NCI-H187 (cell line): Measurements from ENCODE around the gene IGSF21.
A peak's percentile ranks its signal among the peaks of the same experiment; 100 is the strongest.

ENCODE experiments used
- DNase-seq, 2 experiments: peaks; one replicate each; lab custom pipeline; 2025; lab: John Stamatoyannopoulos, UW

The IGSF21 gene

DNA sequence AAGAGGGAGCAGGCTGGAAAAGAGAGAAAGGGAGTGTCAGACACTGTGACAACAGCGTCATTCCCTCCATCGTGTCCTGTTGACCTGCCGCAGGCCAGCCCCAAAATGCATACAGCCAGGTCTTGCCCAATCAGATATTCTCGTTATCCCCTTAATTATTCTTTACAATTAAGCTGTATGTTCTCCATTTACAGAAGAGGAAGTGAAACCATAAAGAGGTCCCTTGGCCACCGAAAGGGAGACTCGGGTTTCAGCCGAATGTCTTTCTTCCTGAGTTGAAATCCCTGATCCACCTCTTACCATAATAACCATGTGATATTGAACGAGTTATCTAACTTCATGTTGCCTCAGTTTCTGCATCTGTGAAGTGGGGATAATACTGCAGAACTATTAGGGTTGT is 70.5 kb downstream of the IGSF21 start:
- DNase-seq = no peak

DNA sequence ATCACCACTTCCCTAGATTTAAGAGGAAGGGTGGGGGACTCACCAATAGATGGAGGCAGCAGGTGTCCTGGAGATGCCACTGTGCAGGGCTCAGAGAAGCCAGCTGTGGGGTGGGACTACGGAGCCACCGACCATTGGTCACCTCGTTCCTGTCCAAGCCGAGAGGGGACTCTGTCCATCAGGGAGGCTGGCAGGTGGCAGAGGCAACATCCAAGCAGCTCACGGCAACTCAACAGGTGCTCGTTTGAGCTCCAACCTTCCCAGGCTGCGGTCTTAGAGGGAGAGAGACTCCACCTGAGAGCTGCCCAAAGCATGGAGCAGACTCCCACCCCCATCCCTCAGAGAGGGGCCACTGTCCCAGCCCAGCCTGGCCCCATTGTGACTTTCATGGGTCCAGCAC is 71.4 kb downstream of the IGSF21 start:
- no peak for DNase-seq

DNA sequence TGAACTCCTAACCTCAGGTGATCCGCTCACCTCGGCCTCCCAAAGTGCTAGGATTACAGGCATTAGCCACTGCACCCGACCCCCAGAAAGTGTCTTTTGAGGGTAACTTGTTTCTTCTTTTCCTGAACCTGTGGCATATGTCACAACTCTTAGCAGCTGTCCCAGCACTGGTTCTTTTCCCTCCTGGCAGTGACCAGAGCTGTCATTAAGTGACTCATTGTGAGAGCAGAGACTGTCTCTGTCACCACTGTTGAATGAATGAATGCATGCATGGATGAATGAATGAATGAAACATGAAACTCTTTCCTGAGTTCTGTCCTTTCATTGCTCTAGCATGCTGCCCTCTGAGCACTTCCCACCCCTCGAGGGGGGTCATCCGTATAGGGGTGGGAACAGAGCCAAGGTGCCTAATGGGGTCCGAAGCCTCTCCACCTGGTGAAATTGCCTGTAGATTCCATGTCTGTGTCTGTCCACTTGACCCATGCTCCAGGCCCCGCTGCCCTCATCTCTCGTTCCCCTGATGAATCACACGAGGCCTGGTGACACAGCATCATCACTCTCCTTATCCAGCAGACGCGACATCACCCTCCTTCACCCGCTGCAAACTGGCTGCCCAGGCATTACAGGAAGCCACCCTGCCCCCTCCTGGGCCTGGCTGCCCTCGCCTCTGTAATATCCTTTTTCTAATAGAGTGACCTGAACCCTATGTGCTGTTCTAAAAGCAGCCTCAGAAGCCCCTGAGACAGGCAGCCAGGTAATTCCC is 75.0 kb downstream of the IGSF21 start:
- no peak for DNase-seq

DNA sequence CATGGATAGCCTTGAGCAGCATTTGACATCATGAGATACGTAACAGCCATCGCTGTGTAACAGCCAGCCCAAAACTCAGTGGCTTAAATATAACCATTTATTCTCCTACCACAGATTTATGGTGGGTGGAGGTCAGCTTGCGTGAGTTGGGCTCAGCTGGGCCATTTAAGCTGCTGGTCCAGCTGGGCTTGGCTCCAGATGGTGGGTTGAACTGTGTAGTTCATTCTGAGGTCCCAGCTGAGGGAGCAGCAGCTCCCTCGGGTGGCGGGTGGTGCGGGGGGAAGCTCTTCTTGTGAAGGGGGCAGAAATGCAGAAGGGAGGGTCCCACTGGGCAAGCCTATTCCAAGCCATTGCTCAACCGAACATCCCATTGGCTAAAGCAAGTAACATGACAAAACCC is 75.9 kb downstream of the IGSF21 start:
- DNase-seq = no peak

DNA sequence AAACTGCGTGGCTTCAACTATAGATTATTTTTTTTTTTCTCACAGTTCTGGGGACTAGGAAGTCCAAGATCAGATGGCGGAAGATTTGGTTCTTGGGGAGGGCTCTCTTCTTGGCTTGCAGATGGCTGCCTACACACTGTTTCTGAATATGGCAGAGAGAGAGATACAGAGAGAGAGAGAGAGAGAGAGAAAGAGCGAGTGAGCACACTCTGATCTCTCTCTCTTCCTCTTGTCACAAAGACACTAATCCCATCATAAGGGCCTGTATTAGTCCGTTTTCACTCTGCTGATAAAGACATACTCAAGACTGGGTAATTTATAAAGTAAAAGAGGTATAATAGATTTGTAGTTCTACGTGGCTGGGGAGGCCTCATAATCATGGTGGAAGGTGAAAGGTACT is 79.5 kb downstream of the IGSF21 start:
- no peak for DNase-seq

DNA sequence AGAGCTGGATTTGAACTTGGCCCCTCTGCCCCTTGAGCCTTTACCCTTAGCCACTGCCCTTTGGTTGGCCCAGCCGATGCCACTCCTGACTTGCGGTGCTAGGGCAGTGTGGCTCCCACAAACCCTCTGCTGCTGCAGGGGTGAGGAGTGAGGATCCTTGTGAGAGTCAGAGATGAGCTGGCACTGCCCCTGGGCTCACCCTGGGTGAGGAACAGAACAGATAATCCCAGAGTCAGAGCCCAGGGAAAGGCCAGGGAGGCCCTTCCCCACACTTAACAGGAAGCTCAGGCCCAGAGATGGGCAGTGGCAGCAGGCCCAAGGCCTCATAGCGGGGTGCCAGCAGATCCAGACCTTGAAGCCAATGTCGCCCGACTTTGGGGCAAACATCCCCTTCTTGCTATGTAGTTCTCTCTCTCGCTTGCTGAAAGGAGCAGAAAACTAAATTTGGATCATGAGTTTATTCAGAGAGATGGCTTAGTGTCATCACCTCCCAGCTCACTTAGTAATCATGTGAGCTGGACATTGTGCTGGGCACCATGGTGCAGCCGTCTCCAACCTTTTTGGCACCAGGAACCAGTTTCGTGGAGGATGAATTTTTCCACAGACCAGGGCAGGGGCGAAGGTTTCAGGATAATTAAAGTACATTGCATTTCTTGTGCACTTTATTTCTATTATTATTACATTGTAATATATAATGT is 81.4 kb downstream of the IGSF21 start:
- DNase-seq = no peak

DNA sequence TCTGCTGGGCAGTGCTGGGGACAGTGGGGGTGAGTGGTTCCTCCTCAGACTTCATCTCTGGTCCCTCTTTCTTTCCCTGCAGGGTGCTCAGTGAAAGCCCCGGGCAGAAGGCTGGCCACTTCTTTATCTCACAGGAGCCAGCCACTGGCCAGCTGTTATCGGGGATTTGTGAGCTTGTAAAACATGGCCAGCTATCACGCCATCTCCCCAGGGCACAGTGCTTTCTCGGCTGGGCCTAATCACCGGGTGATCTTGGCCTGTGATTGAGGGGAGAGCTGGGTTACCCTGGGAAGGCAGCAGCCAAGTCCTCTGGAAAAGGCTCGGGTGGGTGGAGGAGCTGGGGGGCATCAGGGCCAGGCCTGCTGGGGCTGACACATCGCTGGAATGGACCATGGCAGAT is 83.0 kb downstream of the IGSF21 start:
- DNase-seq = no peak

DNA sequence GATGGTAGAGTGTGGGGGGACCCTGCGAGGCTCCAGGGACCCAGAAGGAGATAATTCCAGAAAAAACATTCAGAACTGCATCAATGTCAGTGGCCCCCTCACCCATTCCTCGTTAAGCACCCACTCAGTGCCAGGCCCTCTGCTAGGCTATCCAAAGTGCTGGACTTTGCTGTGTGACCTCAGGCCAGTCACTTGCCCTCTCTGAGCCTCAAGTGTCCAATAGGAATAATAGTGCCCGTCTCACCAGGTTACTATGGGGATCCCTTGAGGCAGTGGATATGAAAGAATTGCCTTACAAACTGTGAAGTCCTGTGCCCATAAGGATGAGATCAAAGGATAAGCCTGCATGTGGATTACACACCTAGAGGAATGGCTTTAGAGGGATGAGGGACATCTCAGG is 83.4 kb downstream of the IGSF21 start:
- no peak for DNase-seq

DNA sequence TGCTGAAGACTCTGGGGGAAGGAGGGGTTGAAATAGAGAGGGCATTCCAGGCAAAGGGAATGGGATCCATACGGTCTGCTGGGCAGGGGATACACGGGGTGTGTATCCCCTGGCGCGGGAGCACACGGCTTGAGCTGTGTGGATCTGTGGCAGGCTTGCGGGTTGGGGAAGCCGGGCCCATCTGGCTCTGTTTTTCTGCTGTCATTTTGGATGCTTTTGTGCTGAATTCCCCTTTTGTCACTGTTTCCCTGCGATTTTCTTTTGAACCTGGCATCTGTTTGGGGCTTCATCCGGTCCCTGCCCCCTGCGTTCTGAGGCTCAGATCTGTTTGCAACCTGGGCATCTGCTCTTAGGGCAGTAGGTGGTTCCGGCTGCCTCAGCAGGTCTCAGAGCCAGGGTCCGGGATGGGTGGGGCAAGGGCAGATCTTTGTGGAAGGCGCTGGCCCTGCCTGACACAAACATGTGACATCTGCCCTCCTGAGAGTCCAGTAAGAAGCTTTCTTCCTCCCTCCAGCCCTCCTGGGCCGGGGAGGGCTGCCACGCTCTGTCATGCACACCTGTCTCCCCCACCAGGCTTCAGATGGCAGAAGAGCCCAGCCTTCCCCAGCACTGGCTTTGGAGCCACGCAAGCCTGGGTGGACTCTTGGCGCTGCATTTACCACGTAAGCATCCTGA is 84.0 kb downstream of the IGSF21 start:
- no peak for DNase-seq

DNA sequence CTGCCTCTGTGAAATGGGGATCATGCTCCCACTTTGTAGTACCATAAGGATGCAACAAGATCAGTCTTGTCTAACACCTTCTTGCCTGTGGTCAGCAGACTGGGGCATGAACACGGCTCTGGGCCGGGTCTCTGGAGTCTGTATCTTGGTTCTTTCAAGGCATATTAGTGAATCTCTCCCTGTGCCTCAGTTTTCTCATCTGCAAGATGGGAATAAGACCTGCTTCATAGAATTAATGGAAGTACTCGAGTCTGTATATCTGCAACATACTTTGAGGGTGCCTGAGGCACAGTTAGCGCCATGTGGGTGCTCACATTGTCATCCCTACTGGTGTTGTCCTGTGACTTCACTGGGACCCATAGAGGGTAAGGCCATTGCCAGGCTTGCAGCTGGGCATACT is 84.6 kb downstream of the IGSF21 start:
- no peak for DNase-seq

DNA sequence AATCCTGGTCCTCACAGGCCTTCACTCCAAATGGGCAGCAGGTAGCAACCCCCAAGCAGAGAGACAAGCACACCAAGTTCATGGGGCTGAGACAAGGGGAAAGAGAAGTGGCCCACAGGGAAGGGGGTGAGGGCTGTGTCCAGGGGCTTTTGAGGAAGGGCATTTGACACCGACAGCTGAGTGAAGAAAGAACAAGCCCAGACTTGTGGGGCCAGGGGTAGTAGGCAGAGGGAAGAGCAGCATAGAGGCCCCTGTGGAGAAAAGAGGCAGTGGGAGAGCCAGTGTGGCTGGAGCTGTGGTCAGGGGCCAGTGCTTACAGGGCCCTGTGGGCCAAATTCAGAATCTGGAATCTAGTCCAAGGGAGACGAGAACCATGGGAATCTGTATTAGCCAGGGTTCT is 85.4 kb downstream of the IGSF21 start:
- DNase-seq = no peak

DNA sequence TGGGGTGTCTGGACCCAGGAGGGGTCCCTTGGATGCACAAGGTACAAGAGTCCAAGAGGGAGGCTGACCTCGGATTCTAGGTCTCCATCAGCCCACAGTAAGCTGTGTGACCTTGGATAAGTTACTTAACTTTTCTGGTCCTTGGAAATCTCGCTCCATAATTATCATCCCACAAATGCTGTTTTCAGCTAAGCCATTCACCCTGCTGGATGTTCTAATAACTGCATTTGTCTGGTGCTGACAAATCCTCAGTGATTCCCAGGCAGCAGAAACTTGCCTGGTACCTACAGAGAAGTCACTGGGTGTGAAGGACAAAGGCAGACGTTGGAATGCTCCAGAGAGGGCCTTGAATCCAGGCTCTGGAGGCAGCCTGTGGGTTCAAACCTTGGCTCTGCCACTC is 89.7 kb downstream of the IGSF21 start:
- no peak for DNase-seq

DNA sequence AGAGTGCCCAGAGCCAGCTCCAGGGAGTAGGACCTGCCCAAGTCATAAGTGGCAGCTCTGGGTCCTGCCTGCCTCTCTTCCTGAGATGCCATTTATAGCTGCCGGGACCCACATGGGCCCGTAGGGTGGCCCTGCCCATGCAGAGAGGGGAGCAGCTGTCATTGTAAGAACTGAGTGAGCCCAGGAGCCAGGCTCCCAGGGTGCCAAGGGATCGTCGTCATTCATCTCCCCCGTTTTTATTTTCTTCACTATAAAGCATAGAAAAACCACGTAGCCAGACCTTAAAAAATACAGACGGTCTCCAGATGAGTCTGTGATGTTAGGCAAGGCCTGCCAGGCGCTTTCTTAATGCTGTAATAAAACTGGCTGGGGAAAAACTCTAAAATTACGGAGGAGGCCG is 90.7 kb downstream of the IGSF21 start:
- no peak for DNase-seq

DNA sequence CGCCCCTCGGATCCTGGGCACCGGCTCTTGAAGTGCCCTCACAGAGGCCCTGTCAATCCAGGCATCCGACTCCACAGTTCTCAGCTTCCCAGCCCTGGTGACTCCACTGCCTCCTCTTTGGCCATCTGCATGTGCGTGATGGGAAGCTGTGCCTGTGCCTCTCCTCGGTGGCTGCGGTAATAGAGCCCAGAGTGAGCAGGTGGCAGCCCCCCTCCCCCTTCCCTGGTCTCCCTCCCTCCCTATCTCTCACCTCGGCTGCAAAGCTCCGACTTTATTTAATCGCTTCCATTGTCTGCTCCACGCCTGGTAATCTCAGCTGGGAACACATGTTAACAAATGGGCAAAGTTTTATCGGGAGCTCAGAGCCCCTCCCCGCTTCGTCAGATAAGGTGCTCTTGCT is 91.9 kb downstream of the IGSF21 start:
- peak; percentile 48 to 66 for DNase-seq

DNA sequence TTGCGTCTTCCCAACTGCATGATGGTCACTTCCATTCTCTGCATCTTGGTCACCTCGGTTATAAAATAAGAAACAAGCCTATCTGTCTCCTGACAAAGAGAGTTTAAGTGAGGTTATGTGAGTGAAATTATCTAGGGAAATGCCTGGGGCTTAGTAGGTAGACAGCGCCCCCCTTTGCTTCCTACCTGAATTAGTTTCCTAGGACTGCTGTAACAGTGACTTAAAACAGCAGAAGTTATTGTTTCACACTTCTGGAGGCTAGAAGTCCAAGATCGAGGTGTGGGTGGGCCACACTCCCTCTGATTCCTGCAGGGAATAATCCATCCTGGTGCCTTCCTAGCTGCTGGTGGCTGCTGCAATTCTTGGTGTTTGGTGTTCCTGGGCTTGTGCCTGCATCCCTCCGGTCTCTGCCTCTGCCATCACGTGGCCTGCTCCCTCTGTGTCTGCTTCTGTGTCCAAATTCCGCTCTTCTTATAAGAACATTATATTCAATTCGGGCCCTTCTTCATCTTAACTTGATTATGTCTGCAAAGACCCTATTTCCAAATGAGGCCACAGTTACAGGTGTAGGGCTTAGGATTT is 92.6 kb downstream of the IGSF21 start:
- no peak for DNase-seq

DNA sequence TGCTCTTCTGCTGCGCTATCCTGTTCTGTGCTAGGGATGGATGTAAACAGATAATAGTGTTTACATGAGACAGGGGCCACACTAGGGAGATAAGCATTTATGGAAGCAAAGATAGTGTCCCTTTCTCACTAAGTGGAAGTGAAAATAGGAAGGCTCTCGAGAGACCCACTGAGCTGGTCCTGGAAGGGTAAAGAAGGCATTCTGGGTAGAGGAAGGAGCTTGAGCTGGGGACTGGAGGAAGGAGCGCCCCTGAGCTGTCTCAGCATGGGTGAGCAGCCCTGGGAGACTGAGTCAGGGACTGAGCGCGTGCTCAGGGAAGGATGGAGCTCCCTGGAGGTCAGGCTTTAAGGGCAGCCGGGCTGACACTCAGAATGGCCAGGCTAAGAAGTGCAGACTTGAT is 93.3 kb downstream of the IGSF21 start:
- no peak for DNase-seq

DNA sequence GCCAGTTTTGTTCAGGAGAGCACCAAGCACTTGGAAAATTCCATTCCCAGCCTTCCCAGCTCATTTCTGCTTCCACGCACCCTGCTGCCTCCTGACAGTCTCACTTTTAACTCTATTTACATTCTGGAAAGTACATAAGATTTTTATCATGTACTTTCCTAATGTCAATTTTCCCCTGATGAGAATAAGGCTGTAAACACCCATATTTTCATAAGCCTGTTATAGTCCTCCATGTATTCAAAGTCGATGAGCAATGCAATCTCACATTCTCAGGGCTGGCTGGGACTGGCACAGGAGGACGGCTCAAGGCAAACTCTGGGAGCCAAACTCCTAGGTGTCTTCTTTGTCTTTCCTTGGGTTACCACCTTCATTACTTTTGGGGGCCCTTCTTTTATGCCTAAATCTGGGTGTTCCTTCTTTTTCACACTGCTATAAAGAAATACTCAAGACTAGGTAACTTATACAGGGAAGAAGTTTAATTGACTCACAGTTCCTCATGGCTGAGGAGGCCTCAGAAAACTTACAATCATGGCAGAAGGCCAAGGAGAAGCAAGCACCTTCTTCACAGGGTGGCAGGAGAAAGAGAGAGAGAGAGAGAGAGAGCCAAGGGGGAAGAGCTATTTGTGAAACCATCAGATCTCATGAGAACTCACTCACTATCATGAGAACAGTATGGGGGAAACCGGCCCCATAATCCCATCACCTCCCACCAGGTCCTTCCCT is 94.6 kb downstream of the IGSF21 start:
- no peak for DNase-seq

DNA sequence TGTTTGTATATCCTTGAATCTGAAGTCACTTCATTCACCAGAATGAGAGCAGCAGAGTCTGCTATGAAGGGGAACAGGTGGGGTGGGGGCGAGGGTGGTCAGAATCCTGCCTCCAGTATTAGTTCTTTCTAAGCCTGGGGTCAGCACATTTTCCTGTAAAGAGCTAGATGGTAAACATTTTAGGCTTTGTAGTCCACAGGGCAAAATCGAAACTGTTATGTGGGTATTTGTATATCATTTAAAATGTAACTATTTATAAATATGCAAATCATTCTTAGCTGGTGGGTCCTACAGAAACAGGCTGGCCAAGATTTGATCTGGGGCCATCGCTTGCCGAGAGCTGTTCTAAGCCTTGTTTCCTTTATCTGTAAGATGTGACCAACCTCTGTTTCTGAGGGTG is 96.0 kb downstream of the IGSF21 start:
- no peak for DNase-seq

DNA sequence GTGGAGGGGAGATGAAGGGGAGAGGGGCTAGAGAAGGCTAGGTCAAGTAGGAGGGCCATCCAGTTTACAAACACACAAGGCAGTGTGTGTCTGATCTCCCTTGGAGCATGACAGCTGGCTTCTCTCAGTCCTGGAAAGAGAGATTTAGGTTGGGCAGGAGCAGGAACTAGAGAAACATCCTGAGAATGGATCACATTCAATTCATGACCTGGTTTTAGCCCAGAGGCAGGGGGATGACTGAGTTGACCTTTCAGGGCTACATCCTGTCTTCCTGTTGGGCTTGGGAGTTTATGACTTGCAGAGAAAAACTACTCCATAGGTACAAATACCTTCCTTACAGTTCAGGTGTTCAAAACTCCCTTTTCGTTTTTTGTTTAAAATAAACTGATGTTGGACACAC is 97.0 kb downstream of the IGSF21 start:
- DNase-seq = no peak

DNA sequence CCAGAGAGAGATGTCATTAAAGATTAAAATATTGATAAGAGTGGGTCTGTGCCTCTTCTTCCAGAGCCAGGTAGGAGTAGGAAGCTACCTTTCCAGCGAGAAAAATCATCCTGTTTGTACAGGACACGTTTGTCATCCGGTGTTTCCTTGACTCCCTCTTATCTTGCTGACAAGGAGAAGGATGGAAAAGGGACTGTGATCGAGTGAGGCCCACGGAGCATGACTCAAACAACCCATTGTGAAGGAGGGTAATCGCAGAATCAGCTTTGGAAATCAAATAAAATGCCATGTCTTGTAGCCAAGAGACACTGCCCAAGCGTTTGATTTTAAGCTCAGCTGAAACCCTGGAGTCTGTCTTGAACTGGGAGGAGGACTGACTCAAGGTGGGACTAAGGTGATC is 97.7 kb downstream of the IGSF21 start:
- no peak for DNase-seq

DNA sequence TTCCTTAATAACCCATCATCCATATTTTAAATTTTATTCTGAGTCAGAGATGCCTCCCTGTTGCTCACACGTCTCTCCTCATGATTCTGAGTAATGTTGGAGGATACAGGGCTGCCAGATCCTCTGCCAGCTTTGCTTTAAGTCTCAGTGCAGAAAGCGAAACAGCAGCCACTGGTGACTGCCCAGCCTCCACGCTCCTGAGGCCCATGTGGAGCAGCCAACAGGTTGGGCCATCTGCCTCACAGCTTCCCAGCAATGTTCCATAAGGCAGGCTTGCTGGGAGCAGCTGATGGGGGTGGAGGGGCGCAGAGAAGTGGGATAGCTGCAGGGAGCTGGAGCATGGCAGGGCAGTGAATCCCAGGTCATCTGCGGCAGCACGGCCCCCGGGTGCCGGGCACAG is 104.2 kb downstream of the IGSF21 start:
- DNase-seq = no peak

DNA sequence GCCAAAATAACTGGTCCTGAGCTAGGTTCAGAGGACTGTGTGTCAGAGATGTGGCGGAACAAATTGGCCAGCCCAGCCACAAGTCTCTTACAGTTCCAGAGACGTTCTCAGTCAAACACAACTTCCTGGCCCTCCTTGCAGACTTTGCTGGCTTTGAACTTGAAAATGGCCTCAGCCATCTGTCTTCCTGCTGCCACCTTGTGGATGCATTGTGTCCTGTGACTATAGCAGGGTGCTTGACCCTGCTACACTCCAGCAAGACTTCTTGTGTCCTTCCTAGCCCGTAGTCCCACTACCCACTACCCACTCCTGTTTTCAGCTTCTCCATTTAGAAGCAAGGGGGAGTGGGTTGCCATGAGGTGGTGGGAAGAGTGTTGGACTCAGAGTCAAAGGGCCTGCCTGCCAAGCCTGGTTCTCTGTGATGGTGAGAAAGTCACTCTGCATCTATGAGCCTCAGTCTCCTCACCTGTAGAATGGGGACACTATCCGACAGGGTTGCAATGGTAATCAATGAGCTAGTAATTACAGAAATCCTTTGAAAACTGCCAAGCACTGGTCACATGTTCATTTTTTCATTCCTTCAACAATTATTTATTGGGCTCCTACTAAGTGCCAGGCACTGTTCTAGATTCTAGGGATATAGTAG is 109.9 kb downstream of the IGSF21 start:
- no peak for DNase-seq
